ENCODE measurements around the gene SPATA18.
A peak's percentile ranks its signal among the peaks of the same experiment; 100 is the strongest.
"Not testable (repeated sequence)": the region's sequence is repeated elsewhere in the genome, so short reads cannot be mapped to it uniquely, and the experiment has no call there.

The SPATA18 gene

GRCh38 chr4:52111995-52112394 lies 60.9 kb downstream of the SPATA18 start:
- no peak for TF ChIP-seq CTCF (conservative IDR thresholded peaks at IDR 0.05; ENCODE audit: low read depth, low read length)
- no peak overlapping the region for H3K4me3 ChIP-seq (ENCODE audit: low read depth, low read length)

GRCh38 chr4:52112411-52112810 lies 61.3 kb downstream of the SPATA18 start:
- DNase-seq (ENCODE audit: low read depth) = no peak
- no peak for TF ChIP-seq CTCF (conservative IDR thresholded peaks at IDR 0.05; ENCODE audit: low read depth, low read length)
- H3K4me3 ChIP-seq (ENCODE audit: low read depth, low read length) = no peak overlapping the region

More at GRCh38 chr4:52111995-52112394, 60.9 kb downstream of the SPATA18 start:
- no peak for DNase-seq (ENCODE audit: low read depth)

DNA sequence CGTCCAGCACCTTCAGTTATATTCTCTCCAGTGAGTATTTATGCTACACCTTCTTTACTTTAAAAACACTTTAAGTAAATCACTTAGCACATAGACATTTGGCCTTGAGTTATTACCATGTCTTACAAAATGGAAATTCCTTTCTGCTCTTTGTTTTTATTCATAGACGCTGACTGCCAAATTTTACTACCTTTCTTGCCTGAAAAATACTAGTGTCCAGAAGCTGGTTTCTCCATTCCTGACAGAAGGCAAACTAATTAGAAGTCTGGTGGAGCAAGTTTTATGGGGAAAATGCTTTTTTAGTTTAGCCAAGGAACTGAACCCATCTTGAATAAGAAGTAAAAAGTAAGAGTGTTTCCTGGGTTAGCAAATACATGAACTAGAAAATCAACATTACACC lies 65.5 kb downstream of the SPATA18 start:
- no peak for TF ChIP-seq CTCF (conservative IDR thresholded peaks at IDR 0.05; ENCODE audit: low read depth, low read length)
- no peak for DNase-seq (ENCODE audit: low read depth)

DNA sequence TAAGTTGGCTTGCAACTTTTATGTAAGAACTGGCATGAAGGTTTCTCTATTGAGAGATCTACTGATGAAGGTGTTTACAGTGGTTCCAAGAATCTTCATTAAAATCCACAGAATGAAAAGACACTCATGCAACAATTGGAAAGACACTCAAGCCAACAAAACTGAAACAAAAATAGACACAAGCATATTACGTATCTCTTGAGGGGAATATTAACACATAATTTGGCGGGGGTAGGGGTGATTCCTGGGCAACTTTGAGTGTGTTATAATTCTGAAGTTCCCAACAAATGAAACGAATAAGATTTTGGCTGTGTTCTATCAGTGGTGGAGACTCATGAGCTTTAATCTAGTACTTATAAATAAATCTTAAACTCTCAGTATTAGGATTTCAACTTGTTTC lies 75.1 kb downstream of the SPATA18 start:
- no peak overlapping the region for H3K4me3 ChIP-seq (ENCODE audit: low read depth, low read length)
- no peak for DNase-seq (ENCODE audit: low read depth)
- no peak for TF ChIP-seq CTCF (conservative IDR thresholded peaks at IDR 0.05; ENCODE audit: low read depth, low read length)

More for the DNA sequence above, 65.5 kb downstream of the SPATA18 start:
- no peak overlapping the region for H3K4me3 ChIP-seq (ENCODE audit: low read depth, low read length)

- no peak for DNase-seq (ENCODE audit: low read depth)
- no peak overlapping the region for H3K4me3 ChIP-seq (ENCODE audit: low read depth, low read length)
- TF ChIP-seq CTCF (conservative IDR thresholded peaks at IDR 0.05; ENCODE audit: low read depth, low read length) = no peak
These were observed 75.9 kb downstream of the SPATA18 start for GRCh38 chr4:52126966-52127365.

DNA sequence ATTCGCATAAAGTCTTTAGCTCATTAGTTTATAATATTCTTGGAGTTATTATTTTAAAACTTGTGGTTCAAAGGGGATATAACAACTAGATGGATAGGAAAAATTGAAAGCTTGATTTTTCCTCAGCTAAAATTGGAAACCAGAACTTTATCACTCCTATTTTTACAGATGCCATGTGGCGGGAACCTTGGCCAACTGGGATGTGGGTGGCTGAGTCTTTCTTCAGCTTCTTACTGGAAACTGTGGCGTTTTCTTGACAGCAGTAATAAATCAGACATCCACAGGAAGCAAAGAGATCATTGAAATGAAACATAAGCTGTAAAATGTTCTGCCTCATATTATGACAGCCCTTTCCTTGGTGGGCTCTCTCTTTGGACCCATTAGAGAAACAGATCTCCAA lies 84.1 kb downstream of the SPATA18 start:
- TF ChIP-seq CTCF (conservative IDR thresholded peaks at IDR 0.05; ENCODE audit: low read depth, low read length) = no peak
- H3K4me3 ChIP-seq (ENCODE audit: low read depth, low read length) = no peak overlapping the region
- no peak for DNase-seq (ENCODE audit: low read depth)

GRCh38 chr4:52137152-52137551 lies 86.0 kb downstream of the SPATA18 start:
- peak; percentile 29 for DNase-seq (ENCODE audit: low read depth)
- H3K4me3 ChIP-seq (ENCODE audit: low read depth, low read length) = not testable (repeated sequence)

DNA sequence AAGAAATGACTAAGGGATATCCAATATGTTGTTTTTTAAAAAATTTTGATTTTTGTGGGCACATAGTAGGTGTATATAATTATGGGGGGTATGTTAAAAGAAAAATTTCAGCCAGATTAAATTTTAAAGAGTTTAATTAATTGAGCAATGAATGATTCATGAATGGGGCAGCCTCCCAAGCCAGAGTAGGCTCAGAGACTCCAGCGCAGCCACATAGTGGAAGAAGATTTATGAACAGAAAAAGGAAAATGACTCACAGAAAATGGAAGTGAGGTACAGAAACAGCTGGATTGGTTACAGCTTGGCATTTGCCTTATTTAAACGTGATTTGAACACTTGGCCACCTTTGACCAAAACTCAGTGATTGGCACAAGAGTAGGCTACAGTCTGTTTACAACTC lies 91.7 kb downstream of the SPATA18 start:
- H3K4me3 ChIP-seq (ENCODE audit: low read depth, low read length) = no peak overlapping the region
- no peak for TF ChIP-seq CTCF (conservative IDR thresholded peaks at IDR 0.05; ENCODE audit: low read depth, low read length)
- no peak for DNase-seq (ENCODE audit: low read depth)

Measured in choroid plexus epithelial cell (primary cell).